A673 (cell line): ENCODE measurements around the gene LDB2. TPM values are rescaled to one million over a fixed set of nuclear protein-coding genes. Genes with fewer than 3 reads are reported as not detected.

ENCODE experiments used
- BruUV-seq: library from RNA; stranded (reverse); fragments of 400-500 nt; replicated peaks from 2 replicates; lab custom pipeline; 2021; lab: Mats Ljungman, UMichigan
- CTCF ChIA-PET: fragments of 300-600 bp; sonication (Branson Sonifier 250); formaldehyde crosslinking; loops from one replicate; lab custom pipeline; 2022; ENCODE audit warnings: antibody characterized with exemption; lab: Charles Lee
- POLR2A ChIA-PET: fragments of 300-600 bp; sonication (Branson Sonifier 250); formaldehyde crosslinking; loops from one replicate; lab custom pipeline; 2022; ENCODE audit warnings: antibody characterized with exemption; ENCODE audit not compliant: low non-redundant PET; lab: Charles Lee
- DNase-seq: peaks from one replicate; pipeline ENCODE4 v3.0.0-alpha.2; 2015; ENCODE audit warnings: low spot score
- H3K27ac ChIP-seq: fragments of 200-600 bp; sonication (generic); 2 replicates; pipeline ENCODE4 v1.5.1; 2016; ENCODE audit warnings: mixed run types, low read depth, mild to moderate bottlenecking, mixed read lengths, antibody characterized with exemption, low read length; ENCODE audit not compliant: poor library complexity, severe bottlenecking
- H3K27me3 ChIP-seq: fragments of 200-600 bp; sonication (generic); replicated peaks from 2 replicates; pipeline ENCODE4 v1.6.1; 2017; ENCODE audit warnings: mixed run types, low read depth, mild to moderate bottlenecking, mixed read lengths, antibody characterized with exemption, low read length; ENCODE audit not compliant: insufficient read depth, poor library complexity
- H3K36me3 ChIP-seq: fragments of 200-600 bp; sonication (generic); 2 replicates; pipeline ENCODE4 v1.6.1; 2016; ENCODE audit warnings: mixed run types, mild to moderate bottlenecking, mixed read lengths, antibody characterized with exemption, low read length; ENCODE audit not compliant: insufficient read depth, poor library complexity, severe bottlenecking
- H3K4me1 ChIP-seq: fragments of 200-600 bp; sonication (generic); 2 replicates; pipeline ENCODE4 v1.6.1; 2017; ENCODE audit warnings: mixed run types, mild to moderate bottlenecking, mixed read lengths, antibody characterized with exemption, low read length; ENCODE audit not compliant: insufficient read depth, poor library complexity, severe bottlenecking
- H3K4me3 ChIP-seq: fragments of 200-600 bp; sonication (generic); 2 replicates; pipeline ENCODE4 v1.5.1; 2016; ENCODE audit warnings: low read depth, mixed run types, mild to moderate bottlenecking, mixed read lengths, low read length; ENCODE audit not compliant: poor library complexity, severe bottlenecking
- H3K9me3 ChIP-seq: fragments of 200-600 bp; sonication (generic); 2 replicates; pipeline ENCODE4 v1.6.1; 2016; ENCODE audit warnings: mixed run types, low read depth, mild to moderate bottlenecking, mixed read lengths, antibody characterized with exemption, low read length; ENCODE audit not compliant: poor library complexity, severe bottlenecking
- CTCF ChIP-seq: fragments of 300-800, 200-600 bp; sonication (generic); conservative IDR thresholded peaks from 2 replicates; pipeline ENCODE4 v1.5.1; 2017; ENCODE audit warnings: low read depth, mild to moderate bottlenecking, antibody characterized with exemption, low read length, moderate library complexity, mixed read lengths
- EZH2 ChIP-seq: fragments of 200-600 bp; sonication (generic); IDR thresholded peaks from 2 replicates; pipeline ENCODE4 v1.6.1; 2017; ENCODE audit warnings: borderline replicate concordance, low read depth, mild to moderate bottlenecking, mixed read lengths, antibody characterized with exemption, low read length; ENCODE audit not compliant: poor library complexity, severe bottlenecking
- intact Hi-C: fragments of 100-400 bp; cut with micrococcal nuclease; formaldehyde crosslinking; loops from one replicate; pipeline ENCODE4 v1.10.0; 2022; ENCODE audit not compliant: unreplicated experiment
- total RNA-seq: library from RNA; stranded (reverse); gene quantifications from 2 replicates; pipeline ENCODE4 v1.2.3, GENCODE V29; 2021

Gene LDB2
- total RNA-seq, 1 experiment from 2014 or later = 47.4 TPM

GRCh38 chr4:16767861-16768260 lies 130.6 kb downstream of the LDB2 start:
- no TSS peak for BruUV-seq
- Histone ChIP-seq H3K4me3 (no peak overlapping the region), H3K27ac (no peak overlapping the region), H3K9me3 (no peaks in the 10 kb centered on the region), H3K36me3 (no peaks in the 10 kb centered on the region), H3K27me3 (no peaks in the 10 kb centered on the region), H3K4me1 (peaks cover 20% of the 10 kb centered on the region)
- TF ChIP-seq EZH2 (no peak), CTCF (no peak)
- ChIA-PET CTCF (no interaction called here), POLR2A (no interaction called here)
- DNase-seq = no peak
- intact Hi-C loops = no loop called here

- no peak for TF ChIP-seq EZH2
- no peak for TF ChIP-seq CTCF
- Histone ChIP-seq H3K9me3 (no peaks in the 10 kb centered on the region), H3K36me3 (no peaks in the 10 kb centered on the region), H3K27ac (no peak overlapping the region), H3K27me3 (no peaks in the 10 kb centered on the region), H3K4me1 (peaks cover 14% of the 10 kb centered on the region), H3K4me3 (no peak overlapping the region)
- CTCF ChIA-PET = no interaction called here
- intact Hi-C loops = no loop called here
- no TSS peak for BruUV-seq
- POLR2A ChIA-PET = no interaction called here
- DNase-seq = no peak
These were observed 131.2 kb downstream of the LDB2 start for GRCh38 chr4:16767251-16767650.

- Histone ChIP-seq H3K27me3 (no peaks in the 10 kb centered on the region), H3K9me3 (no peaks in the 10 kb centered on the region), H3K4me1 (peaks cover 13% of the 10 kb centered on the region), H3K27ac (no peak overlapping the region), H3K4me3 (no peak overlapping the region), H3K36me3 (no peaks in the 10 kb centered on the region)
- ChIA-PET CTCF (interaction anchor here (1.4 kb wide), 2 partner anchors 29 to 558 kb away, joined by 3 to 4 read pairs; no protein-coding TSS in a partner anchor), POLR2A (no interaction called here)
- no peak for TF ChIP-seq EZH2
- TF ChIP-seq CTCF = no peak
- BruUV-seq = no TSS peak
- DNase-seq = no peak
- intact Hi-C loops = no loop called here
These were observed 132.9 kb downstream of the LDB2 start for GRCh38 chr4:16765546-16765945.
